H1 (cell line): Measurements from ENCODE around the gene PPIL6. TPM values are rescaled to one million over a fixed set of nuclear protein-coding genes. Genes with fewer than 3 reads are reported as not detected.

Experiments
- CTCF ChIA-PET: fragments of 300-600 bp; sonication (Branson Sonifier 250); formaldehyde crosslinking; loops from one replicate; lab custom pipeline; 2021; ENCODE audit not compliant: partially characterized antibody; lab: Charles Lee
- POLR2A ChIA-PET: fragments of 300-600 bp; sonication (Branson Sonifier 250); formaldehyde crosslinking; loops from one replicate; lab custom pipeline; 2021; ENCODE audit warnings: inconsistent platforms; ENCODE audit not compliant: partially characterized antibody; lab: Charles Lee
- DNase-seq, 2 experiments: peaks; one replicate each; pipeline versions ENCODE4 v3.0.0 to v3.0.0-alpha.2; 2010 to 2022; ENCODE audit warnings: low spot score in 2 of 2, low read depth in 1 of 2, mixed read lengths in 1 of 2
- FAIRE-seq: peaks from 2 replicates; lab custom pipeline; 2011; peaks lifted over from hg19 to GRCh38; lab: Jason Lieb, UNC
- H2AFZ ChIP-seq: 2 replicates; pipeline ENCODE4 v1.8.1; 2012; ENCODE audit warnings: low read length, inconsistent platforms
- H2AK5ac ChIP-seq: 2 replicates; pipeline ENCODE4 v1.6.1; 2013; ENCODE audit warnings: low read depth, low read length
- H2BK120ac ChIP-seq: replicated peaks from 2 replicates; pipeline ENCODE3; 2013; ENCODE audit warnings: low read depth, low read length, inconsistent platforms
- H2BK12ac ChIP-seq: 2 replicates; pipeline ENCODE4 v1.6.1; 2013; ENCODE audit warnings: low read depth, low read length
- H2BK15ac ChIP-seq: 2 replicates; pipeline ENCODE4 v1.6.1; 2013; ENCODE audit warnings: low read length
- H2BK20ac ChIP-seq: 2 replicates; pipeline ENCODE4 v1.6.1; 2013; ENCODE audit warnings: low read length
- H2BK5ac ChIP-seq: 2 replicates; pipeline ENCODE4 v1.6.1; 2013; ENCODE audit warnings: low read depth, low read length
- H3K14ac ChIP-seq: 2 replicates; pipeline ENCODE4 v1.6.1; 2013; ENCODE audit warnings: inconsistent platforms; ENCODE audit not compliant: insufficient read length
- H3K18ac ChIP-seq: 2 replicates; pipeline ENCODE4 v1.6.1; 2013; ENCODE audit warnings: low read length; ENCODE audit errors: extremely low read depth
- H3K23ac ChIP-seq: 2 replicates; pipeline ENCODE4 v1.6.1; 2013; ENCODE audit warnings: inconsistent platforms; ENCODE audit not compliant: insufficient read length
- H3K23me2 ChIP-seq: 2 replicates; pipeline ENCODE4 v1.6.1; 2013; ENCODE audit warnings: low read depth, low read length
- H3K27ac ChIP-seq: 2 replicates; pipeline ENCODE4 v1.6.1; 2011; ENCODE audit warnings: low read depth, low read length, inconsistent platforms
- H3K27me3 ChIP-seq, 4 experiments: replicated peaks in 1 of 4; 1 replicate in 1 of 4; 2 replicates in 3 of 4; pipeline versions ENCODE4 v1.6.1 to v1.8.1; 2011 to 2013; ENCODE audit warnings: low read length in 3 of 4, mild to moderate bottlenecking in 3 of 4, inconsistent platforms in 2 of 4, mixed read lengths in 2 of 4, moderate library complexity in 1 of 4; ENCODE audit not compliant: control insufficient read depth in 3 of 4, insufficient read depth in 3 of 4; ENCODE audit errors: extremely low read depth in 1 of 4
- H3K36me3 ChIP-seq, 4 experiments: 2 replicates each; pipeline versions ENCODE4 v1.6.1 to v1.8.1; 2011 to 2013; ENCODE audit warnings: mild to moderate bottlenecking in 4 of 4, low read length in 3 of 4, moderate library complexity in 2 of 4, control low read depth in 1 of 4, inconsistent platforms in 1 of 4; ENCODE audit not compliant: insufficient read depth in 4 of 4, control insufficient read depth in 2 of 4
- H3K4ac ChIP-seq: replicated peaks from 2 replicates; pipeline ENCODE3; 2013; ENCODE audit warnings: low read length, low read depth, mixed read lengths, inconsistent platforms; ENCODE audit not compliant: insufficient read length
- H3K4me1 ChIP-seq, 4 experiments: replicated peaks in 1 of 4; 1 replicate in 1 of 4; 2 replicates in 3 of 4; pipeline versions ENCODE4 v1.6.1 to v1.8.1; 2011 to 2013; ENCODE audit warnings: low read length in 3 of 4, inconsistent platforms in 2 of 4, mixed read lengths in 1 of 4; ENCODE audit not compliant: insufficient read depth in 4 of 4, control insufficient read depth in 3 of 4
- H3K4me2 ChIP-seq, 2 experiments: 2 replicates each; pipeline versions ENCODE4 v1.6.1 to v1.8.1; 2011 to 2013; ENCODE audit warnings: low read depth in 2 of 2, low read length in 2 of 2, control low read depth in 1 of 2, inconsistent platforms in 1 of 2, mild to moderate bottlenecking in 1 of 2; ENCODE audit not compliant: insufficient read depth in 1 of 2
- H3K4me3 ChIP-seq, 4 experiments: fragments of 200-600, 300-600 bp in 1 of 4; sonication (generic), shearing (Covaris generic), sonication (Bioruptor Twin) in 1 of 4; 2 replicates each; pipeline versions ENCODE4 v1.5.1 to v1.8.1; 2011 to 2016; ENCODE audit warnings: low read length in 4 of 4, low read depth in 3 of 4, control low read depth in 2 of 4, inconsistent platforms in 2 of 4, mild to moderate bottlenecking in 2 of 4, mixed read lengths in 1 of 4, moderate library complexity in 1 of 4; ENCODE audit not compliant: insufficient read depth in 2 of 4; ENCODE audit errors: extremely low read depth in 1 of 4
- H3K56ac ChIP-seq: replicated peaks from 2 replicates; pipeline ENCODE3; 2013; ENCODE audit warnings: low read depth, mild to moderate bottlenecking, mixed read lengths, low read length, inconsistent platforms; ENCODE audit not compliant: insufficient read length
- H3K79me1 ChIP-seq: 2 replicates; pipeline ENCODE4 v1.6.1; 2013; ENCODE audit warnings: low read depth, low read length, control low read depth
- H3K79me2 ChIP-seq, 2 experiments: 2 replicates each; pipeline versions ENCODE4 v1.6.1 to v1.8.1; 2012 to 2013; ENCODE audit warnings: low read length in 2 of 2, mild to moderate bottlenecking in 2 of 2, inconsistent platforms in 1 of 2; ENCODE audit not compliant: insufficient read depth in 2 of 2, control insufficient read depth in 1 of 2
- H3K9ac ChIP-seq, 4 experiments: replicated peaks in 1 of 4; 1 replicate in 1 of 4; 2 replicates in 3 of 4; pipeline versions ENCODE4 v1.6.1 to v1.8.1; 2011 to 2013; ENCODE audit warnings: low read depth in 3 of 4, low read length in 3 of 4, control low read depth in 2 of 4, mild to moderate bottlenecking in 2 of 4, moderate library complexity in 2 of 4, inconsistent platforms in 1 of 4; ENCODE audit errors: extremely low read depth in 1 of 4
- H3K9me3 ChIP-seq, 2 experiments: 2 replicates each; pipeline versions ENCODE4 v1.6.1 to v1.8.1; 2012 to 2013; ENCODE audit warnings: mild to moderate bottlenecking in 2 of 2, moderate library complexity in 2 of 2, control low read depth in 1 of 2, inconsistent platforms in 1 of 2, low read depth in 1 of 2, low read length in 1 of 2, mixed read lengths in 1 of 2; ENCODE audit not compliant: insufficient read depth in 2 of 2
- H4K20me1 ChIP-seq, 2 experiments: replicated peaks in 1 of 2; 2 replicates each; pipeline versions ENCODE3 to v1.8.1; 2011 to 2013; ENCODE audit warnings: inconsistent platforms in 2 of 2, low read length in 2 of 2, mild to moderate bottlenecking in 1 of 2; ENCODE audit not compliant: insufficient read depth in 2 of 2, control insufficient read depth in 1 of 2
- H4K5ac ChIP-seq: 2 replicates; pipeline ENCODE4 v1.6.1; 2013; ENCODE audit warnings: low read length, low read depth, mixed read lengths, inconsistent platforms; ENCODE audit not compliant: insufficient read length
- H4K8ac ChIP-seq: 2 replicates; pipeline ENCODE4 v1.8.0; 2013; ENCODE audit warnings: mild to moderate bottlenecking, moderate library complexity, low read length, inconsistent platforms; ENCODE audit not compliant: insufficient read depth; ENCODE audit errors: extremely low read depth
- H4K91ac ChIP-seq: replicated peaks from 2 replicates; pipeline ENCODE3; 2013; ENCODE audit warnings: low read length, mixed read lengths, inconsistent platforms; ENCODE audit not compliant: insufficient read length
- BCL11A ChIP-seq, 2 experiments: IDR thresholded peaks; one replicate each; pipeline ENCODE4 v1.6.1; 2011; ENCODE audit warnings: low read depth in 2 of 2, low read length in 2 of 2, mild to moderate bottlenecking in 2 of 2
- CBX5 ChIP-seq: fragments of 300-800, 300-1000 bp; sonication (generic); IDR thresholded peaks from 2 replicates; pipeline ENCODE4 v1.7.1; 2016; ENCODE audit warnings: antibody characterized with exemption, low read length, low read depth
- EGR1 ChIP-seq: IDR thresholded peaks from 2 replicates; pipeline ENCODE4 v1.6.1; 2011; ENCODE audit warnings: low read depth, low read length, borderline replicate concordance
- NRF1 ChIP-seq: IDR thresholded peaks from 2 replicates; pipeline ENCODE4 v1.6.1; 2011; ENCODE audit warnings: mild to moderate bottlenecking, low read depth, low read length, improper control_type of control experiment
- RNF2 ChIP-seq: fragments of 200-900, 300-1000 bp; sonication (generic); IDR thresholded peaks from 2 replicates; pipeline ENCODE4 v1.7.1; 2016; ENCODE audit warnings: borderline replicate concordance, low read depth, mild to moderate bottlenecking, antibody characterized with exemption, low read length; ENCODE audit not compliant: poor library complexity, severe bottlenecking; ENCODE audit errors: missing control alignments
- SIRT6 ChIP-seq: IDR thresholded peaks from one replicate; pipeline ENCODE4 v1.7.1; 2012; ENCODE audit warnings: low read length, inconsistent platforms
- SP1 ChIP-seq: IDR thresholded peaks from 2 replicates; pipeline ENCODE4 v1.6.1; 2011; ENCODE audit warnings: low read depth, low read length
- WGBS, 2 experiments: shearing (Covaris generic) in 1 of 2; methylation state at CpG; one replicate each; pipeline versions ENCODE4 v1.1.6 to v1.1.7; 2013 to 2015; ENCODE audit warnings: low lambda C conversion rate in 2 of 2, mixed read lengths in 2 of 2, inconsistent platforms in 1 of 2, low coverage in 1 of 2, missing lambda C conversion rate in 1 of 2; ENCODE audit not compliant: insufficient replicate concordance in 2 of 2, insufficient coverage in 1 of 2, insufficient read length in 1 of 2; ENCODE audit errors: extremely low coverage in 1 of 2, missing lambda C conversion rate in 1 of 2; 5-methylcytosine and 5-hydroxymethylcytosine counted together
- polyA plus RNA-seq, 7 experiments: library from polyadenylated mRNA; depleted of rRNA in 3 of 7; stranded (reverse) in 5 of 7; unstranded in 2 of 7; fragments of >200 nt in 5 of 7; fragments of 200-250 nt in 2 of 7; gene quantifications; 1 replicate in 5 of 7; 2 replicates in 1 of 7; 4 replicates in 1 of 7; pipeline versions ENCODE4 v1.2.1 to v1.2.3, GENCODE V29; 2011 to 2013; ENCODE audit warnings: missing spikeins in 2 of 7, mixed read lengths in 2 of 7
- total RNA-seq: library from RNA; stranded (reverse); fragmentation: NEBNext Ultra II Directional; extraction: Animal tissue kit (Norgen Biotek cat#: 25700); gene quantifications from 2 replicates; pipeline ENCODE4 v1.2.1, GENCODE V29; 2021

The PPIL6 gene
- total and polyA plus RNA-seq, 2 of the 8 experiments (the other 6 are each of a cell fraction or from before 2014, with no cell fraction given) = 0.42 to 1.3 TPM

DNA sequence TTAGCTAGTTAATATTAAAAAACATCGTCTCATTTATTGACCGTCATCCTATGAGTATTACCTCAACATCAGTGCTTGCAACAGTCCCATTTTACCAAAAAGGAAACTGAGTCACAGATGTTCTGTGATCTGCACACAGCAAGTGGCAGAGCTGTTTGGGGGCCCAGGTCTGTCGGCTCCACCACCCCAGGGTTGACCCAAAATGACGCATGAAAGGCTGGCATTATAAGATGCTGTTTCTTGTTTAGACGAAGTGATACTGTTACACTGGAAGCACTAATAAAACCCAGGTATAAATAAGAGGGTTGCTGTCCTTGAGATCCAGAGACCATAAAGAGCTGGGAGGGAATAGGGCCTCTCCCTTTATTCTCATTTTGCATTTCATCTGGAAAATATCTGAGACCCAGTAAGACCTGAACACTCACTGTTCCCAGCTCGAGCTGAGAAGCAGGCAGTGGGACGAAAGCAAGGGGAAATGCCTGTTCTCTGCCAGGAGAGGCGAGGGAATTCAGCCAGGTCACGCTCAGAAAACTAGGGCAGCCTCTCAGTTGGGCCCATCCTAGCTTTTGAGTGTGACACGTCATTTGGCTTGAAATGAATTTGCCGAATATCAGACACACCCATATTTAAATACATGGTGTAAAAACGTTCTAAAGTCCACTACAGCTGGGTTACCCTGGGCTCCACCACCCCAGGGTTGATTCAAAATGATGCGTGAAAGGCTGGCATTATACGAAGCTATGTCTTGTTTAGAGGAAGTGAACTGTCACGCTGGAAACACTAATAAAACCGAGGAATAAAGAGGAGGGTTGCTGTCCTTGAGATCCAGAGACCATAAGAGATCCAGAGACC lies 16.5 kb upstream of the PPIL6 start:
- H3K56ac ChIP-seq = no peak overlapping the region
- DNase-seq = no peak
- peaks cover 0 to 2% of the 10 kb centered on the region in 2 experiments; a peak in 1 of 4 replicates for H3K79me2 ChIP-seq
- peaks cover 0 to 22% (median 11%) of the 10 kb centered on the region in 4 experiments; a peak in 7 of 8 replicates for H3K36me3 ChIP-seq
- H4K5ac ChIP-seq = no peak overlapping the region
- peak overlapping the region; percentile 87 to 88 for H3K4me2 ChIP-seq
- H4K91ac ChIP-seq = no peak overlapping the region
- no peak overlapping the region for H2BK120ac ChIP-seq
- H2BK5ac ChIP-seq = no peak overlapping the region
- 0 out of 2 replicates have a peak overlapping the region, but pooled peaks have one; percentile 14 for H3K18ac ChIP-seq
- H4K20me1 ChIP-seq = no peaks in the 10 kb centered on the region
- CTCF ChIA-PET = interaction anchor here (0.8 to 7.5 kb wide), 9 partner anchors 9 to 854 kb away, joined by 3 to 63 read pairs (median 4); partner anchors contain the start of genes PPIL6 and SMPD2
- H3K79me1 ChIP-seq = no peaks in the 10 kb centered on the region; the same call in 1 of the 2 replicates
- H3K4me1 ChIP-seq = peaks cover 4 to 17% (median 11%) of the 10 kb centered on the region in 4 experiments
- no peak overlapping the region; a peak in 1 of 7 replicates for H3K9ac ChIP-seq
- TF ChIP-seq RNF2 (no peak), SP1 (no peak), CBX5 (no peak), SIRT6 (no peak), NRF1 (no peak), BCL11A (IDR thresholded peaks at IDR 0.05; ENCODE audit: low read depth in 2 of 2, low read length in 2 of 2) (no peak), EGR1 (no peak)
- peaks cover 0 to 3% of the 10 kb centered on the region in 2 experiments; a peak in 1 of 4 replicates for H3K9me3 ChIP-seq
- no peak overlapping the region for H2BK12ac ChIP-seq
- H3K14ac ChIP-seq = no peak overlapping the region
- POLR2A ChIA-PET = interaction anchor here (1.0 to 7.5 kb wide), 11 partner anchors 8 to 106 kb away, joined by 3 to 85 read pairs (median 5); partner anchors contain the start of genes PPIL6 and SMPD2
- H2AK5ac ChIP-seq = no peak overlapping the region
- H2BK20ac ChIP-seq = no peak overlapping the region
- no peak overlapping the region for H2AFZ ChIP-seq
- H3K27ac ChIP-seq = no peak overlapping the region
- H2BK15ac ChIP-seq = no peak overlapping the region
- H3K4ac ChIP-seq = no peak overlapping the region
- no peaks in the 10 kb centered on the region for H3K27me3 ChIP-seq
- peak overlapping the region; percentile 60 to 84 (median 64); a peak in 6 of 8 replicates for H3K4me3 ChIP-seq
- H3K23ac ChIP-seq = no peak overlapping the region
- no peak overlapping the region for H4K8ac ChIP-seq
- no peak for FAIRE-seq
- 74% methylated on average over 16 of the region's 16 CpGs; no CpG with 5 or more reads in 1 of the 2 experiments for WGBS, 2 experiments
- peaks cover 8% of the 10 kb centered on the region for H3K23me2 ChIP-seq
